Breast epithelium (tissue), 3 donors: Measurements from ENCODE around the gene ASPRV1.

Experiments used
- POLR2A ChIP-seq: fragments of 450-650 bp; IDR thresholded peaks from one replicate; pipeline ENCODE4 v1.6.1; 2016; ENCODE audit warnings: antibody characterized with exemption, mild to moderate bottlenecking, moderate library complexity
- POLR2AphosphoS5 ChIP-seq, 3 donors: sonication (generic); formaldehyde crosslinking; IDR thresholded peaks; one replicate each; pipeline ENCODE4 v1.6.1; 2017; ENCODE audit warnings: antibody characterized with exemption in 3 of 3
- TF ChIP-seq, protein P1 (sequence below), 3 donors: fragments of 450-650 bp; IDR thresholded peaks; one replicate each; pipeline ENCODE4 v1.5.1; 2016 to 2017; ENCODE audit warnings: antibody characterized with exemption in 3 of 3, mild to moderate bottlenecking in 3 of 3, moderate library complexity in 3 of 3

DNA sequence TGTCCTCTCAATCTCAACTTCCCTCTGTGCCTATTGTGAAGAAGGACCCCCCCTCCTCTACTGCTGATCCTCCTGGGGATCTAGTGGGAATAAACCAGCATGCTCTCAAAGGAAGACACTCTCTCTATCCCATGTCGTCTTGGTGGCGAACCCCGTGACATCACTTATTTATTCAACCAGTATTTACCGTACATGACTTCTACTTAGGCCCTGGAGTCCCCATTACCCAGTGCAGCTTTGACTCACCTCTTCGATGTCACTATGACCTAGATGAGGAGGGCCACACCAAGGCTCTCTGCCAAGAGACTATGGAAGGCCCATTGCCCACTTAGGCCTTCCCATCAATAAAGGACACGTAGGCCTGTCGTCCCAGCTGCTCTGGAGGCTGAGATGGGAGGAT, 16.7 kb downstream of the ASPRV1 start:
- TF ChIP-seq, protein P1, sequence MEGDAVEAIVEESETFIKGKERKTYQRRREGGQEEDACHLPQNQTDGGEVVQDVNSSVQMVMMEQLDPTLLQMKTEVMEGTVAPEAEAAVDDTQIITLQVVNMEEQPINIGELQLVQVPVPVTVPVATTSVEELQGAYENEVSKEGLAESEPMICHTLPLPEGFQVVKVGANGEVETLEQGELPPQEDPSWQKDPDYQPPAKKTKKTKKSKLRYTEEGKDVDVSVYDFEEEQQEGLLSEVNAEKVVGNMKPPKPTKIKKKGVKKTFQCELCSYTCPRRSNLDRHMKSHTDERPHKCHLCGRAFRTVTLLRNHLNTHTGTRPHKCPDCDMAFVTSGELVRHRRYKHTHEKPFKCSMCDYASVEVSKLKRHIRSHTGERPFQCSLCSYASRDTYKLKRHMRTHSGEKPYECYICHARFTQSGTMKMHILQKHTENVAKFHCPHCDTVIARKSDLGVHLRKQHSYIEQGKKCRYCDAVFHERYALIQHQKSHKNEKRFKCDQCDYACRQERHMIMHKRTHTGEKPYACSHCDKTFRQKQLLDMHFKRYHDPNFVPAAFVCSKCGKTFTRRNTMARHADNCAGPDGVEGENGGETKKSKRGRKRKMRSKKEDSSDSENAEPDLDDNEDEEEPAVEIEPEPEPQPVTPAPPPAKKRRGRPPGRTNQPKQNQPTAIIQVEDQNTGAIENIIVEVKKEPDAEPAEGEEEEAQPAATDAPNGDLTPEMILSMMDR (IDR thresholded peaks at IDR 0.05): no peak
- no peak for TF ChIP-seq POLR2A
- TF ChIP-seq POLR2AphosphoS5 (IDR thresholded peaks at IDR 0.05): no peak
